Hepatocyte (in vitro differentiated cells): ENCODE data around the gene VAV3. TPM values are rescaled to one million over a fixed set of nuclear protein-coding genes. Genes with fewer than 3 reads are reported as not detected.

ENCODE experiments used
- DNase-seq: peaks from one replicate; pipeline ENCODE4 v3.0.0-alpha.2; 2016; ENCODE audit warnings: low spot score
- H2AFZ ChIP-seq: fragments of 200-600 bp; sonication (generic); 2 replicates; pipeline ENCODE4 v1.6.0; 2016; ENCODE audit warnings: antibody characterized with exemption, mild to moderate bottlenecking
- H3K27ac ChIP-seq: fragments of 200-600 bp; sonication (generic); 2 replicates; pipeline ENCODE4 v1.5.1; 2016; ENCODE audit warnings: mild to moderate bottlenecking
- H3K27me3 ChIP-seq: fragments of 200-600 bp; sonication (generic); 2 replicates; pipeline ENCODE4 v1.6.1; 2016
- H3K36me3 ChIP-seq: fragments of 200-600 bp; sonication (generic); replicated peaks from 2 replicates; pipeline ENCODE4 v1.5.1; 2016; ENCODE audit warnings: low read depth; ENCODE audit not compliant: insufficient read depth
- H3K4me1 ChIP-seq: fragments of 200-600 bp; sonication (generic); 2 replicates; pipeline ENCODE4 v1.5.1; 2016; ENCODE audit warnings: mild to moderate bottlenecking, moderate library complexity; ENCODE audit not compliant: insufficient read depth
- H3K4me2 ChIP-seq: fragments of 200-600 bp; sonication (generic); 2 replicates; pipeline ENCODE4 v1.6.0; 2016
- H3K4me3 ChIP-seq: fragments of 200-600 bp; sonication (generic); 2 replicates; pipeline ENCODE4 v1.5.1; 2016; ENCODE audit warnings: mild to moderate bottlenecking
- H3K79me2 ChIP-seq: fragments of 200-600 bp; sonication (generic); 2 replicates; pipeline ENCODE4 v1.6.0; 2017; ENCODE audit warnings: mild to moderate bottlenecking
- H3K9me2 ChIP-seq: fragments of 200-600 bp; sonication (generic); replicated peaks from 2 replicates; pipeline ENCODE4 v1.6.0; 2017; ENCODE audit warnings: mild to moderate bottlenecking; ENCODE audit not compliant: insufficient read depth
- H3K9me3 ChIP-seq: fragments of 200-600 bp; sonication (generic); 2 replicates; pipeline ENCODE4 v1.5.1; 2016; ENCODE audit warnings: low read depth, mild to moderate bottlenecking
- H4K20me1 ChIP-seq: fragments of 200-600 bp; sonication (generic); 2 replicates; pipeline ENCODE4 v1.6.0; 2016; ENCODE audit warnings: mild to moderate bottlenecking; ENCODE audit not compliant: insufficient read depth, poor library complexity, severe bottlenecking
- EZH2 ChIP-seq: fragments of 200-600 bp; sonication (generic); IDR thresholded peaks from 2 replicates; pipeline ENCODE4 v1.6.1; 2016; ENCODE audit warnings: antibody characterized with exemption, mild to moderate bottlenecking, borderline replicate concordance
- EZH2phosphoT487 ChIP-seq: fragments of 200-600 bp; sonication (generic); IDR thresholded peaks from one replicate; pipeline ENCODE4 v1.6.1; 2018; ENCODE audit warnings: antibody characterized with exemption, mild to moderate bottlenecking, low read depth, moderate library complexity; ENCODE audit not compliant: unreplicated experiment, severe bottlenecking
- WGBS: methylation state at CpG from one replicate; pipeline ENCODE4 v1.1.6; 2016; ENCODE audit warnings: low lambda C conversion rate; ENCODE audit errors: missing lambda C conversion rate; 5-methylcytosine and 5-hydroxymethylcytosine counted together
- polyA plus RNA-seq: library from polyadenylated mRNA; unstranded; fragments of >200 nt; fragmentation: Nextera tagmentation; extraction: Ambion mirVana; gene quantifications from 2 replicates; pipeline ENCODE4 v1.2.1, GENCODE V29; 2016
- total RNA-seq: library from RNA; depleted of rRNA; stranded (reverse); fragments of >200 nt; gene quantifications from 2 replicates; pipeline ENCODE4 v1.2.3, GENCODE V29; 2014
- TF ChIP-seq, protein P1 (sequence below): fragments of 200-600 bp; sonication (generic); IDR thresholded peaks from 2 replicates; pipeline ENCODE4 v1.5.1; 2016; ENCODE audit warnings: antibody characterized with exemption, mild to moderate bottlenecking; ENCODE audit not compliant: poor library complexity

VAV3 gene
- total and polyA plus RNA-seq, 2 experiments from 2014 or later, result 12.3 to 40.5 TPM

DNA sequence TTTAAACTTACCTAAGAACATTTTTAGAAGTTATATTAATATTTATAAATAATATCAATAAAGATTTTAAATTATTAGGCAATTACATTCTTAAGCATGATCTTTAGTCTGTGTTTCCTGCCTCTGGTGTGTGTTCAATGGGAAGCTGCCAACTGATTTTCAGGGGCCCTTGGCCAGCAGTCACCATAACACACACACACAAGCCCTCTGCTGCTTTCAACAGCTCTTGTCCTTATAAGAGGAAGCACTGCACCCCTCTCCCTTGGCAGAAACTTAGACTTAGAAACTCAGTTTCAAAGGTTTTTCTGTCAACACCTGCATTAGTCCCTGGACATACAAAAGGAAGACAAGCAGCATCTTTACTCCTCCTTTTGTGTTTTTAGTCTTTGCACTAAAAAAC lies 81.4 kb downstream of the VAV3 start:
- H4K20me1 ChIP-seq, result no peaks in the 10 kb centered on the region
- TF ChIP-seq EZH2, result no peak
- no peak for TF ChIP-seq EZH2phosphoT487
- TF ChIP-seq, protein P1, sequence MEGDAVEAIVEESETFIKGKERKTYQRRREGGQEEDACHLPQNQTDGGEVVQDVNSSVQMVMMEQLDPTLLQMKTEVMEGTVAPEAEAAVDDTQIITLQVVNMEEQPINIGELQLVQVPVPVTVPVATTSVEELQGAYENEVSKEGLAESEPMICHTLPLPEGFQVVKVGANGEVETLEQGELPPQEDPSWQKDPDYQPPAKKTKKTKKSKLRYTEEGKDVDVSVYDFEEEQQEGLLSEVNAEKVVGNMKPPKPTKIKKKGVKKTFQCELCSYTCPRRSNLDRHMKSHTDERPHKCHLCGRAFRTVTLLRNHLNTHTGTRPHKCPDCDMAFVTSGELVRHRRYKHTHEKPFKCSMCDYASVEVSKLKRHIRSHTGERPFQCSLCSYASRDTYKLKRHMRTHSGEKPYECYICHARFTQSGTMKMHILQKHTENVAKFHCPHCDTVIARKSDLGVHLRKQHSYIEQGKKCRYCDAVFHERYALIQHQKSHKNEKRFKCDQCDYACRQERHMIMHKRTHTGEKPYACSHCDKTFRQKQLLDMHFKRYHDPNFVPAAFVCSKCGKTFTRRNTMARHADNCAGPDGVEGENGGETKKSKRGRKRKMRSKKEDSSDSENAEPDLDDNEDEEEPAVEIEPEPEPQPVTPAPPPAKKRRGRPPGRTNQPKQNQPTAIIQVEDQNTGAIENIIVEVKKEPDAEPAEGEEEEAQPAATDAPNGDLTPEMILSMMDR, result no peak
- no peaks in the 10 kb centered on the region for H3K36me3 ChIP-seq
- H3K27me3 ChIP-seq, result no peaks in the 10 kb centered on the region
- no peaks in the 10 kb centered on the region for H3K79me2 ChIP-seq
- H3K9me2 ChIP-seq, result no peaks in the 10 kb centered on the region
- no peak overlapping the region for H3K27ac ChIP-seq
- H2AFZ ChIP-seq, result no peak overlapping the region
- no peak overlapping the region for H3K4me2 ChIP-seq
- no peak overlapping the region for H3K4me3 ChIP-seq
- H3K4me1 ChIP-seq, result peaks cover 3% of the 10 kb centered on the region
- H3K9me3 ChIP-seq, result no peaks in the 10 kb centered on the region
- no peak for DNase-seq

- peaks cover 3% of the 10 kb centered on the region for H3K4me1 ChIP-seq
- WGBS, result 85% methylated on average over 2 of the region's 2 CpGs
- DNase-seq, result no peak
- no peaks in the 10 kb centered on the region for H3K9me3 ChIP-seq
- H3K9me2 ChIP-seq, result no peaks in the 10 kb centered on the region
- H3K4me3 ChIP-seq, result no peak overlapping the region
- no peak overlapping the region for H2AFZ ChIP-seq
- H4K20me1 ChIP-seq, result no peaks in the 10 kb centered on the region
- H3K27ac ChIP-seq, result no peak overlapping the region
- TF ChIP-seq, protein P1, result no peak
- no peak for TF ChIP-seq EZH2
- no peak for TF ChIP-seq EZH2phosphoT487
- no peaks in the 10 kb centered on the region for H3K27me3 ChIP-seq
- no peaks in the 10 kb centered on the region for H3K79me2 ChIP-seq
- H3K4me2 ChIP-seq, result no peak overlapping the region
- H3K36me3 ChIP-seq, result no peaks in the 10 kb centered on the region
Measured at GRCh38 chr1:107879927-107880326, 85.1 kb downstream of the VAV3 start.

DNA sequence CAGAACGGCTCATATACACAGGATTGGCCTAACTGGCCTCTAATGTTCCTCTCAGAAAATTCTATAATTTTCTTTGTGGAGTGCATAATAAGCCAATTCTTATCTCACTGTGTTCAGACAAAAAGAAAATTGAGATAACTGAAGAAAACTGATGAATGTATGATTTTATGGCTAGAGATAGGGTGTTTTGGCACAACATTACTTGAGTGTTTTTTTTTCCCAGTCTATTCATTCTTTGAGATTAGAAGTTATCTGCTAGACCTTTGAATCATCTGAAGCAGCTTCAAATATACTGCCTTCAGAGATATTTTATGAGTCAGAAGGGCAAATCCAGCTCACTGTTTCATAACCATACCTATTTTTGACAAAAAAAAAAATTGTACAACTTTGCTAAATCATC lies 85.6 kb downstream of the VAV3 start:
- H3K4me3 ChIP-seq, result no peak overlapping the region
- DNase-seq, result no peak
- H3K4me1 ChIP-seq, result peaks cover 3% of the 10 kb centered on the region
- H2AFZ ChIP-seq, result no peak overlapping the region
- TF ChIP-seq, protein P1, result no peak
- no peaks in the 10 kb centered on the region for H3K79me2 ChIP-seq
- no peaks in the 10 kb centered on the region for H3K27me3 ChIP-seq
- no peaks in the 10 kb centered on the region for H3K9me2 ChIP-seq
- H3K4me2 ChIP-seq, result no peak overlapping the region
- H4K20me1 ChIP-seq, result no peaks in the 10 kb centered on the region
- 50% methylated on average over 1 of the region's 1 CpG for WGBS
- no peak overlapping the region for H3K27ac ChIP-seq
- no peaks in the 10 kb centered on the region for H3K9me3 ChIP-seq
- H3K36me3 ChIP-seq, result no peaks in the 10 kb centered on the region

DNA sequence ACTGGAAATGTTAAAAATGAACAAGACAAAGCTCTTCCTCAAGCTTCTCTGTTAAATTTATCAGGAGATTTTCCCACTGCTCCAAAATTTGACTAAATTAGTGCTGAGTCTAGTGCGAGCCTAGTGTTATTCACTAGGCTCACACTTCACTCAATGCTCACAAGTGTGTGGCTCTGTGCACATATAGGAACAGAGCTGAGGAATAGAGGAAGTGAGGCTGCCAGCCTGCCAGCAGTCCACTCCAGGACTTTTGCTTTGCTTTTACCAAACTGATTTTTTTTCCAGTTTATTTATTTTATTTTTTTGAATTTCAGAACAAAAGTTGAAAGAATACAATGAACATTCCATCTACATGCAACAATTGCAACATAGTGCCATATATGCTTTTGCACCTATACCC lies 87.2 kb downstream of the VAV3 start:
- TF ChIP-seq EZH2phosphoT487 (no peak), EZH2 (no peak)
- TF ChIP-seq, protein P1, result no peak
- Histone ChIP-seq H3K27me3 (no peaks in the 10 kb centered on the region), H2AFZ (no peak overlapping the region), H3K36me3 (no peaks in the 10 kb centered on the region), H3K27ac (no peak overlapping the region), H3K4me1 (peaks cover 3% of the 10 kb centered on the region), H3K79me2 (no peaks in the 10 kb centered on the region), H3K9me2 (no peaks in the 10 kb centered on the region), H3K4me3 (no peak overlapping the region), H3K4me2 (no peak overlapping the region), H3K9me3 (no peaks in the 10 kb centered on the region), H4K20me1 (no peaks in the 10 kb centered on the region)
- DNase-seq, result no peak
- 90% methylated on average over 1 of the region's 1 CpG for WGBS
